Osteoblast (primary cell): ENCODE measurements around the gene TNK1. TPM values are rescaled to one million over a fixed set of nuclear protein-coding genes. Genes with fewer than 3 reads are reported as not detected.

ENCODE experiments used
- DNase-seq: peaks from one replicate; pipeline ENCODE4 v3.0.0; 2011; ENCODE audit warnings: low spot score, mixed read lengths; ENCODE audit not compliant: insufficient read length; ENCODE audit errors: missing footprints
- H2AFZ ChIP-seq: 2 replicates; pipeline ENCODE4 v1.6.0; 2011; ENCODE audit warnings: mild to moderate bottlenecking, low read length
- H3K27ac ChIP-seq: 2 replicates; pipeline ENCODE4 v1.5.1; 2011; ENCODE audit warnings: mild to moderate bottlenecking, low read depth, low read length, moderate library complexity
- H3K27me3 ChIP-seq: 2 replicates; pipeline ENCODE4 v1.6.0; 2012; ENCODE audit warnings: mild to moderate bottlenecking, control low read depth, inconsistent platforms, low read length, moderate library complexity; ENCODE audit not compliant: insufficient read depth
- H3K36me3 ChIP-seq: 2 replicates; pipeline ENCODE4 v1.5.1; 2011; ENCODE audit warnings: mild to moderate bottlenecking, low read length, control low read depth, moderate library complexity; ENCODE audit not compliant: insufficient read depth
- H3K4me1 ChIP-seq: 2 replicates; pipeline ENCODE4 v1.5.1; 2011; ENCODE audit warnings: mild to moderate bottlenecking, low read length, control low read depth, moderate library complexity; ENCODE audit not compliant: insufficient read depth
- H3K4me2 ChIP-seq: 2 replicates; pipeline ENCODE4 v1.6.0; 2011; ENCODE audit warnings: mild to moderate bottlenecking, low read length; ENCODE audit not compliant: insufficient read depth
- H3K4me3 ChIP-seq: fragments of 200-600 bp; sonication (generic); 3 replicates; pipeline ENCODE4 v1.5.1; 2012; ENCODE audit warnings: mild to moderate bottlenecking, low read length, inconsistent platforms; ENCODE audit not compliant: insufficient read depth
- H3K79me2 ChIP-seq: 2 replicates; pipeline ENCODE4 v1.6.0; 2012; ENCODE audit warnings: mild to moderate bottlenecking, low read length, control low read depth, inconsistent platforms; ENCODE audit not compliant: insufficient read depth
- H3K9me3 ChIP-seq: 2 replicates; pipeline ENCODE4 v1.5.1; 2011; ENCODE audit warnings: low read depth, low read length, control low read depth
- H4K20me1 ChIP-seq: 2 replicates; pipeline ENCODE4 v1.6.0; 2012; ENCODE audit warnings: mild to moderate bottlenecking, low read length, control low read depth; ENCODE audit not compliant: insufficient read depth
- CTCF ChIP-seq: IDR thresholded peaks from 2 replicates; pipeline ENCODE4 v1.5.1; 2011; ENCODE audit warnings: mild to moderate bottlenecking, low read depth, low read length, moderate library complexity; ENCODE audit errors: extremely low read depth
- total RNA-seq: library from RNA; depleted of rRNA; stranded (reverse); fragments of >200 nt; gene quantifications from 2 replicates; pipeline ENCODE4 v1.2.3, GENCODE V29; 2012

Gene TNK1
- total RNA-seq, 1 donor: 0.36 TPM

- Histone ChIP-seq H3K4me3 (no peak within 1 kb of the TSS), H3K27me3 (no peaks in the 10 kb centered on the region), H3K4me1 (peaks cover 11% of the 10 kb centered on the region), H3K27ac (no peak within 1 kb of the TSS), H3K4me2 (no peak within 1 kb of the TSS), H4K20me1 (peaks cover 6% of the 10 kb centered on the region), H3K36me3 (peaks cover 22% of the 10 kb centered on the region), H2AFZ (no peak within 1 kb of the TSS), H3K79me2 (peaks cover 9% of the 10 kb centered on the region), H3K9me3 (no peaks in the 10 kb centered on the region)
- DNase-seq: no peak
- TF ChIP-seq CTCF: no peak
Measured at GRCh38 chr17:7407485-7408251, 26.8 kb downstream of the TNK1 start, which contains the start of gene NLGN2. NLGN2 (plus strand) TSS chr17:7407845; CDS start chr17:7408256, 411 bp downstream.

- no peaks in the 10 kb centered on the region for H3K27me3 ChIP-seq
- H3K79me2 ChIP-seq: peaks cover 3% of the 10 kb centered on the region
- peaks cover 6% of the 10 kb centered on the region for H4K20me1 ChIP-seq
- peaks cover 22% of the 10 kb centered on the region for H3K36me3 ChIP-seq
- DNase-seq: no peak
- no peak overlapping the region for H3K4me2 ChIP-seq
- no peak overlapping the region for H3K27ac ChIP-seq
- no peak overlapping the region for H2AFZ ChIP-seq
- TF ChIP-seq CTCF: no peak
- no peak overlapping the region for H3K4me3 ChIP-seq
- peaks cover 5% of the 10 kb centered on the region for H3K4me1 ChIP-seq
- no peaks in the 10 kb centered on the region for H3K9me3 ChIP-seq
Measured at GRCh38 chr17:7408252-7408727, 27.4 kb downstream of the TNK1 start.

GRCh38 chr17:7408863-7409262 lies 28.0 kb downstream of the TNK1 start:
- Histone ChIP-seq H3K9me3 (no peaks in the 10 kb centered on the region), H3K27ac (no peak overlapping the region), H4K20me1 (peaks cover 6% of the 10 kb centered on the region), H3K27me3 (no peaks in the 10 kb centered on the region), H3K4me2 (no peak overlapping the region), H3K79me2 (peaks cover 3% of the 10 kb centered on the region), H2AFZ (no peak overlapping the region), H3K4me1 (peaks cover 5% of the 10 kb centered on the region), H3K4me3 (no peak overlapping the region), H3K36me3 (peaks cover 22% of the 10 kb centered on the region)
- no peak for TF ChIP-seq CTCF
- no peak for DNase-seq

GRCh38 chr17:7409716-7410115 lies 28.8 kb downstream of the TNK1 start:
- H3K9me3 ChIP-seq: no peaks in the 10 kb centered on the region
- peaks cover 24% of the 10 kb centered on the region for H3K36me3 ChIP-seq
- H3K79me2 ChIP-seq: peaks cover 3% of the 10 kb centered on the region
- no peaks in the 10 kb centered on the region for H3K27me3 ChIP-seq
- H2AFZ ChIP-seq: no peak overlapping the region
- H3K4me2 ChIP-seq: no peak overlapping the region
- no peak overlapping the region for H3K27ac ChIP-seq
- no peak overlapping the region for H3K4me3 ChIP-seq
- TF ChIP-seq CTCF: no peak
- peaks cover 5% of the 10 kb centered on the region for H3K4me1 ChIP-seq
- peaks cover 6% of the 10 kb centered on the region for H4K20me1 ChIP-seq
- no peak for DNase-seq
